GM12892 (cell line): ENCODE results near the gene NSF.
"Not testable (repeated sequence)": the region's sequence is repeated elsewhere in the genome, so short reads cannot be mapped to it uniquely, and the experiment has no call there.

Experiments
- POLR2A ChIP-seq: IDR thresholded peaks from 2 replicates; pipeline ENCODE4 v1.6.1; 2011; ENCODE audit warnings: low read depth, low read length, control low read depth
- POLR2AphosphoS5 ChIP-seq: IDR thresholded peaks from 2 replicates; pipeline ENCODE4 v1.6.1; 2011; ENCODE audit warnings: low read depth, low read length, control low read depth
- TAF1 ChIP-seq: IDR thresholded peaks from 2 replicates; pipeline ENCODE4 v1.6.1; 2011; ENCODE audit warnings: low read depth, mild to moderate bottlenecking, control low read depth, low read length, borderline replicate concordance

DNA sequence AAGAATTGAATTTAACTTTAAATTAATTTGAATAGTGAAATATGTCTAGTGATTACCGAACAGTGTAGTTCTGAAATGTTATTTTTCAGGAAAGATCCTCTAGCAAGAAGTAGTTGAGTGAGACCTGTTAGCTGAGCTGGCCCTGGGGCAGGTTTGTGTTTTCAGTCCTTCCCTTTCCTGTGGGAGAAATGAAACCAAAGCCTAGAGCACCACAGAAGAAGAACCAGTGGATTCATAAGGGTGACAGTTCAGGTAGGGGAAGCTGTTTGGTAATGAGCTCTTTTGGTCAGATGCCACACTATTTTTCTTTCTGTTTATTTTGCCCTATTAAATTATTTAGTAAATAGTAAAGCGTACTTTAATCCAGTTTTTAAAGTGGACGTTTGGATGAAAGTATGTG lies 26.7 kb downstream of the NSF start:
- not testable (repeated sequence) for TF ChIP-seq POLR2AphosphoS5, POLR2A, TAF1
